NB4 (cell line): ENCODE measurements around the gene HECW1.

Experiments
- DNase-seq: peaks from one replicate; pipeline ENCODE4 v3.0.0; 2010; ENCODE audit warnings: low read depth
- H3K4me3 ChIP-seq: one replicate; pipeline ENCODE4 v1.5.1; 2011; ENCODE audit warnings: mild to moderate bottlenecking, low read depth, low read length, moderate library complexity
- MAX ChIP-seq: IDR thresholded peaks from 2 replicates; pipeline ENCODE4 v1.6.1; 2011; ENCODE audit warnings: low read depth, low read length
- MYC ChIP-seq: IDR thresholded peaks from 2 replicates; pipeline ENCODE4 v1.6.1; 2011; ENCODE audit warnings: low read depth, low read length
- POLR2A ChIP-seq: IDR thresholded peaks from 2 replicates; pipeline ENCODE4 v1.6.1; 2011; ENCODE audit warnings: mild to moderate bottlenecking; ENCODE audit not compliant: insufficient read length; ENCODE audit errors: extremely low read depth
- TF ChIP-seq, protein P1 (sequence below): IDR thresholded peaks from one replicate; pipeline ENCODE4 v1.5.1; 2012; ENCODE audit warnings: low read depth, low read length

The HECW1 gene

DNA sequence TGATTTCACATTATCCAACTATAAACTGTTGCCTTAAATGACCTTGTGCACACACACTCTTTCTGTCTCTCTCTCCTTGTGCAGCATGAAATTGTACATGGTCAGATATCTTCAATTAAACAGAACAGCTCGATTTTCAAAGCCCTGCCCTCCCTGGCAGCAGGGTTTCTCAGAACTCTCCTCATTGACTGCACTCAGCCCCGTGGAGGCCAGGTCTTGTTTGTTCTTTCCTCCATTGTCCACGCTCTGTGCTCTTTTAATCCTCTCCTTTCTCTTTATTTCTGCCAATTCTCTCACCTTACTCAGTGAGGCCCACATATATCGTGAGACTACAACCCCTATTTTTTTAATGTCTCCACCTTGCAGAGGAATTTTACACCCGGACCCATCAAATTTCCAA lies 294.5 kb downstream of the HECW1 start:
- DNase-seq = no peak
- H3K4me3 ChIP-seq = no peak overlapping the region
- TF ChIP-seq MYC = no peak
- TF ChIP-seq MAX = no peak
- TF ChIP-seq, protein P1, sequence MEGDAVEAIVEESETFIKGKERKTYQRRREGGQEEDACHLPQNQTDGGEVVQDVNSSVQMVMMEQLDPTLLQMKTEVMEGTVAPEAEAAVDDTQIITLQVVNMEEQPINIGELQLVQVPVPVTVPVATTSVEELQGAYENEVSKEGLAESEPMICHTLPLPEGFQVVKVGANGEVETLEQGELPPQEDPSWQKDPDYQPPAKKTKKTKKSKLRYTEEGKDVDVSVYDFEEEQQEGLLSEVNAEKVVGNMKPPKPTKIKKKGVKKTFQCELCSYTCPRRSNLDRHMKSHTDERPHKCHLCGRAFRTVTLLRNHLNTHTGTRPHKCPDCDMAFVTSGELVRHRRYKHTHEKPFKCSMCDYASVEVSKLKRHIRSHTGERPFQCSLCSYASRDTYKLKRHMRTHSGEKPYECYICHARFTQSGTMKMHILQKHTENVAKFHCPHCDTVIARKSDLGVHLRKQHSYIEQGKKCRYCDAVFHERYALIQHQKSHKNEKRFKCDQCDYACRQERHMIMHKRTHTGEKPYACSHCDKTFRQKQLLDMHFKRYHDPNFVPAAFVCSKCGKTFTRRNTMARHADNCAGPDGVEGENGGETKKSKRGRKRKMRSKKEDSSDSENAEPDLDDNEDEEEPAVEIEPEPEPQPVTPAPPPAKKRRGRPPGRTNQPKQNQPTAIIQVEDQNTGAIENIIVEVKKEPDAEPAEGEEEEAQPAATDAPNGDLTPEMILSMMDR = no peak
- TF ChIP-seq POLR2A = no peak

DNA sequence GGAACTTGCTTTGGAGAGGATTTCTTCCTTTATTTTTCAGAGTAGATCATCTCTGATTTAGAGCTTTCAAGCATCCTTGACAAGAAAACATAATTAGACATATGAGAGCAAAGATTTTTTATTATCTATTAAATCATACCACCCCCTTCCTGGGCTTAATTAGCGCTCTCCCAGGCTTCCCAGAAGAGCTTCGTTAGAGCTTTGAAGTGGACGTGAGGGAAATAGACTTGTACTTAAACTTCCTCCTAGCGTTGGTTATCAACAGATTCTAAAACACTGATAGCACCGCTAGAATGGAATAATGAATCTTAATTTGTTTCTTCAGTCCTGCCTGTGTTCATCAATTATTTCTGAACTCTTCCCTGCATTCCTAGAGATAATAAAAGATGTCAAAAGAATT lies 296.5 kb downstream of the HECW1 start:
- TF ChIP-seq, protein P1 = no peak
- TF ChIP-seq MAX (no peak), POLR2A (no peak), MYC (no peak)
- no peak for DNase-seq
- no peak overlapping the region for H3K4me3 ChIP-seq

GRCh38 chr7:43417455-43417854 lies 305.0 kb downstream of the HECW1 start:
- TF ChIP-seq MAX (no peak), POLR2A (no peak), MYC (no peak)
- TF ChIP-seq, protein P1 = no peak
- H3K4me3 ChIP-seq = no peak overlapping the region
- DNase-seq = no peak

DNA sequence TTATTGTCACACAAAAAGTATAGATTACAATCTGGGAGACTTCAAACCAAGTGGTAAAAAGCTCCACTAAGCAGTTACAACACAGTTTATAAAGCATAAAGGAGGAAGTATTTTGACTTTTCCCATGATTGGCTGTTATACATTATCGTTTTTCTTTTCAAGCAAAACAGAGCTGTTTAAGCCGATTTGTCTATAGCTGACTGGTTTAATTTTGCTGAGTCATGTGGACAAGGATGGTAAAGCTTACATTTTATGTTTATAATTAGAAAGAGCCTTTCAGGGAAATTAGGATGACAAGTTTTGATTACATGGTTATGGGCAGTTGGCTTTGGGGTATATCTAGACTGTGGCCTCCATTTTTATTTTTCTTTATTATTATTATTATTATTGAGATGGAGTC lies 318.0 kb downstream of the HECW1 start:
- DNase-seq = peak; percentile 18
- H3K4me3 ChIP-seq = no peak overlapping the region
- no peak for TF ChIP-seq MAX
- no peak for TF ChIP-seq POLR2A
- no peak for TF ChIP-seq MYC

DNA sequence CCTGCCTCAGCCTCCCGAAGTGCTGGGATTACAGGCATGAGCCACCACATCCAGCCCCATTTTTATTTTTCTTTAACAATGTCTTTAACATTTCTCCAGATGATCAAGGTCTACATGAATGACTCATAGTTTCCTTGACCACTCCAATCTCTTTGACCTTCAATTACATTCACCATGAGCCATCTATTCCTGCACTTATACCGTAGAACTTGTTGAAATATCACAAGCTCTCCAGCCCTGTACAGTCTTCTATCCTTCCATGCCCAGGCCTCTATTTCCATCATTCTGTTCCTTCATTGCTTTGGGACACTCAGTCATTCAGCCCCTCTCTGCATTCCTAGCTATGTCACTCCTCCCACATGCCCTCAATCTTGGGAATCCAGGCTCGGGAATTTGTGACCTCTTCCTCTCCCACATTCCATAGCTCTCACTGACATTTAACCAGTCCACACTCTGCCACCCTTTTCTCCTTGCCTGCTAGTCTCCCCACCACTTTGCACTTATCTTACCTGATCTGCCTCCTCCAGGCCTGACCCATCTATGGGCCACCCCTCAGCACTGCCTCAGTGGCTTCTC lies 318.7 kb downstream of the HECW1 start:
- peak; percentile 13 for DNase-seq
- TF ChIP-seq MYC (no peak), POLR2A (no peak), MAX (no peak)
- TF ChIP-seq, protein P1 = no peak
- no peak overlapping the region for H3K4me3 ChIP-seq

DNA sequence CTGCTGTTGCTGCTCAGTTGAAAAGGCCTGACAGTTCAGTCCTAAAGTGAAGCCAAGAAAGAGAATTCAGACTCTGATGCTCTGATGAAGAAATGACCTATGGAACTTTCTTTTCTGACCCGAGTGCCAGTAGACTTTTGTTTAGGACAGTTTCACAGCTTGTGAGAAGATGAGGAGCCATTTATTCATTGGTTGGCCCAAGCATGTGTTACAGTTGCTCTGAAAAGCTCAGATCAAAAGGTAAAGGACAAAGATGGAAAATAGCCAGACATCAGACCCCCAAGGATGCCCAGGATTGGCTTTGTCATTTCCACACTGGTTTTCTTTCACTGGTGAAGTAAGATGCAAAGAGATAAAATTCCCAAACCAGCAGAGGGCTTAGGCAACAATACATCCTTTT lies 321.2 kb downstream of the HECW1 start:
- no peak for TF ChIP-seq MAX
- TF ChIP-seq, protein P1 = no peak
- no peak for TF ChIP-seq MYC
- no peak for DNase-seq
- H3K4me3 ChIP-seq = no peak overlapping the region
